ENCODE measurements around the gene TOLLIP.
"Not testable (repeated sequence)": the region's sequence is repeated elsewhere in the genome, so short reads cannot be mapped to it uniquely, and the experiment has no call there.

The TOLLIP gene

DNA sequence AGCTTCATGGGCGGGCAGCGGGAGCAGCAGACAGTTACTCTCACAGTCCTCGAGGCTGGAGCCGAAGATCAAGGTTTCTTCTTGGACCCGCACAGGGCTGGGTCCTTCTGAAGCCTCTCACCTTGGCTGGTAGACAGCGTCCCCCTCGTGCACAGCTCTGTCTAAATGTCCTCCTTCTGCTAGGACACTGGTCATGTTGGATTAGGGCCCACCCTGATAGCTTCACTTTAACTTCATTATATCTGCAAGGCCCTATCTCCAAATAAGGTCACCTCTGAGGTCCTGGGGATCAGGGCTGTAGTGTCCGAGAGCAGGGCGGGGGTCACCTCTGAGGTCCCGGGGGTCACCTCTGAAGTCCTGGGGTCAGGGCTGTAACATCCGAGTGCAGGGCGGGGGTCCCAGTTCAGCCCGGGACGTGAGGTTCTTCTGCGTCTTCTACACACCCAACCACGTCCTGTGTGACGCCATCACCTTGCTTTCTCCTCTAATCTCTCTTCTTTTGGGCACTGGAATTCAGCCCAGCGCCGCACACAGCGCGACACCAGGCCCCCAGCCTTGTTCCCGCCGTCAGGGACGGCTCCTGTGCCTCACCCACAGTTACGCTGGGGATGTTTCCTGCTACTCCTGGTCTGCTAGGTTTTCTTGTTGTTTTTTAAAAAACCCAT is 34.1 kb upstream of the TOLLIP start:
- DNase-seq (ENCODE audit: low read depth), result no peak

DNA sequence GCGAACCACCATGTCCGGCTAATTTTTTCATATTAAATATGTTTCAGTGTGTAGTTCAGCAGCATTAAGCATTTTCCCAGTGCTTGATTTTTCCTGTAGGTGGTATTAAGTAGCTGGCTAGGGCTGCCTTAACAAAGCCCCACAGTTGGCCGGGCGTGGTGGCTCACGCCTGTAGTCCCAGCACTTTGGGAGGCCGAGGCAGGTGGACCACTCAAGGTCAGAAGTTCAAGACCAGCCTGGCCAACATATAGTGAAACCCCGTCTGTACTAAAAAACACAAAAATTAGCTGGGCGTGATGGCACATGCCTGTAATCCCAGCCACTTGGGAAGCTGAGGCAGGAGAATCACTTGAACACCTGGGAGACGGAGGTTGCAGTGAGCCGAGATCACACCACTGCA is 33.5 kb upstream of the TOLLIP start:
- DNase-seq (ENCODE audit: low read depth), result no peak

DNA sequence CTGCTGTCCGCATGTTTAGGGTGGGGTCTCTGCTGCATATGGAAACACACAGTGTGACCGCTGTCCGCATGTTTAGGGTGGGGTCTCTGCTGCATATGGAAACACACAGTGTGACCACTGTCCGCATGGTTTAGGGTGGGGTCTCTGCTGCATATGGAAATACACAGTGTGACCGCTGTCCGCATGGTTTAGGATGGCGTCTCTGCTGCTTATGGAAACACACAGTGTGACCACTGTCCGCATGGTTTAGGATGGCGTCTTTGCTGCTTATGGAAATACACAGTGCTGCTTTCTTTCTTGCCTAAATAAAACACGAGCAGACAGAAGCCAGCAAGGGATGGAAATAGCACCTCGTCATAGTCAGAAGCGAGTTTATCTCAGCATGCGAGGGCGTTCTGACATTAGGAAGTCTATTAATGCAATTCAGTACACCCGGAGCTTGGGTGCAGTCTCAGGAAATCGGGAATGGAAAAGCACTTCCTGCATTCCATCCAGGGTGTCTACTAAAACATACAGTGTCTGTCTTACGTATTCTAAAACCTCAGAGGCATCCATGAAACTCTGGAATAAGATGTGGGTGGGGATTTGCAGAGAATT is 32.6 kb upstream of the TOLLIP start:
- no peak for DNase-seq (ENCODE audit: low read depth)

DNA sequence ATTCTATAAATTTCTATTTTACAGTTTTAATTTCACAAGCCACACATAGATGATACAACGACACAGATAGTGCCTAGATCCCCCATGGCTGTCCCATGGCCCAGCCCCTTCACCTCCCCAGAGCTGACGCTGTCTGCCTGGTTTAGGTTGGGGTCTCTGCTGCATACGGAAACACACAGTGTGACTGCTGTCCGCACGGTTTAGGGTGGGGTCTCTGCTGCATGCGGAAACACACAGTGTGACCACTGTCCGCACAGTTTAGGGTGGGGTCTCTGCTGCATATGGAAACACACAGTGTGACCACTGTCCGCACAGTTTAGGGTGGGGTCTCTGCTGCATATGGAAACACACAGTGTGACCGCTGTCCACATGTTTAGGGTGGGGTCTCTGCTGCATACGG is 31.8 kb upstream of the TOLLIP start:
- not testable (repeated sequence) for DNase-seq (ENCODE audit: low read depth)

DNA sequence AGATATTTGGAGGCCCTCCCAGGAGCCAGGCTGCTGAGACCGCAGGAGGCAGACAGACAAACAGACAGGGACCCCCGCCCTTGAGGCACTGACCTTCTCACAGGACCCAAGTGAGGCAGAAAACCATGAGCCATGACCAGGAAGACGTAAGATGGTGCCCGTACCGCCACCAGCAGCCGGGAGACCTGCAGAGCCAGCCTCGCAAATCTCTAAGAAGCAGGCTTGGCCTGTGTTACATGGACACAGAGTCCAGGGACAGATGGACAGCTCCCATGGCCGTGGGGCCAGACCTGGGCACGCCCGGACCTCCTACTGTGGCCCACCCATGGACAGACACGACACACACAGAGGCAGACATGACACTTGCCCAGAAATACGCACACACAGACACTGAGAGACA is 30.7 kb upstream of the TOLLIP start:
- no peak for DNase-seq (ENCODE audit: low read depth)

DNA sequence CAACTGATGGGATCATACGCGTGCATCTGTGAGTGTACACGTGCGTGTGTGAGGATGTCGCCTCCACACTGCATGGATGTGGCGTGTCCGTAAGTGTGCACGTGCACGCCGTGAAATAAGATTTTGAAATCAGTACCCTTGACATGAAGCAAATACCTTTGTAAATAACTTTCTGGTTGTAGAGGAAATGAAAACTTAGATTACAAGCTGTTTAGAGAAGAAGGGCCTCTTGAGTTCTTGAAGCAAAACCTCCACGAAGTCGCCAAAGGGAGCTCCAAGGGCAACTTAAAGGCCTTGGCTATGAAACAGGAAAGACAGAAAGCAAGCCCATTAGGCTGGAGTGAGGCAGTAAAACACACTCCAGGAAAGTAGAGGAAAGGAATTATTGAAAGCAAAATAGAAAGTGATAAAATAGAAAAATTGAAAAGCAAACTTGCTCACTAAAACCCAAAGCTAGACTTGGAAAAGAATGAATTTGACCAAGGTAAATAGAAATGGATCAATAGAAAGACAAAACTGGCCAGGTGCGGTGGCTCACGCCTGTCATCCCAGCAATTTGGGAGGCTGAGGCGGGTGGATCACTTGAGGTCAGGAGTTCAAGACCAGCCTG is 29.7 kb upstream of the TOLLIP start:
- no peak for DNase-seq (ENCODE audit: low read depth)

DNA sequence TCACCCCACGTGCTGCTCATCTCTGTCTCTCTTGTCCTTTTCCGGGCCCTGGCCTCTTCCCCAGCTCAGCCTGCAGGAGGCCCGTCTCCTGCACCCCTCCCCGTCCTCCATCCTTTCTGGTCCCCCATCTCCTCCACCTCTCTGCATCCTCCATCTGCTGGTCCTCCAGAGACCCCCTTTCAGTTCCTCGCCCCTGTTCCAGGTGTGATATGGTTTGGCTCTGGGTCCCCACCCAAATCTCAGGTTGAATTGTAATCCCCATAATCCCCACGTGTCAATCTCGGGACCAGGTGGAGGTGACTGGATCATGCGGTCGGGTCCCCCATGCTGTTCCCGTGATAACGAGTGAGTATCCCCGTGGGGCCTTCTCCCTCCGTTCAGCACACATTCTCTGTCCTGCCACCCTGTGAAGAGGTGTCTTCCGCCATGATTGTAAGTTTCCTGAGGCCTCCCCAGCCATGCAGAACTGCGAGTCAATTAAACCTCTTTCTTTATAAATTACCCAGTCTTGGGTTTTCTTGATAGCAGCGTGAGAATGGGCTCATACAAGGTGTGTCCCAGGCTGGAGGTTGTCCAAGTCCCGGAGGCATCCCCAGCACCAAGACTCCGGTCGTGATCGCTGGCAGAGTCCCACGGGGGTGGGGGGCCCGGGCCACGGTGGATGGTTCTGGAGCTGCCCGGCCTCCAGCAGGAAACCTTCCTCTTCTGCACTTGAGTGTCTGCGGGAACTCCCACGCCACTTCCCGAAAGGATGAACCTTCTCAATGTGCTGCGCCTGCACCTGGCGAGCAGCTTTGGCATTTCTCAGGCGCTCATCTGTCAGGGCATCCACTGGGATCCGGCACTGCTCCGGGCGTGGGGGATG is 29.0 kb upstream of the TOLLIP start:
- no peak for DNase-seq (ENCODE audit: low read depth)

DNA sequence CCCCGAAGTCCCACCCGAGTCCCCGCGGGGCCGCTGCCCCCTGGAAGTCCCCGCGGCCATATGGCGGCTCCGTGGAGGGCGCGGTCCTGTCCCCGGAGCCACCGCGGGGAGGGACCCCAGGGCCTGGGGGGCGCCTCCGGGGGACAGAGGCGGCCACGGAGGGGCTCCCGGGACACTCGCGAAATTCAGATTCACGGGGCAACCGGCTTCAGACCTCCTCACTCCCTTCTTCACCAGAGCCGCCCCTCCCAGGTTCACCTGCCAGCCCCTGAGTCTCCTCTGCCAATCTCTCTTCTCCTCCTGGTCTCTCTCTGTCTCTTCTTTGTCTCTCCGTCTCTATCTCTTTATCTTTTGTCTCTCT is 28.2 kb upstream of the TOLLIP start:
- no peak for DNase-seq (ENCODE audit: low read depth)

DNA sequence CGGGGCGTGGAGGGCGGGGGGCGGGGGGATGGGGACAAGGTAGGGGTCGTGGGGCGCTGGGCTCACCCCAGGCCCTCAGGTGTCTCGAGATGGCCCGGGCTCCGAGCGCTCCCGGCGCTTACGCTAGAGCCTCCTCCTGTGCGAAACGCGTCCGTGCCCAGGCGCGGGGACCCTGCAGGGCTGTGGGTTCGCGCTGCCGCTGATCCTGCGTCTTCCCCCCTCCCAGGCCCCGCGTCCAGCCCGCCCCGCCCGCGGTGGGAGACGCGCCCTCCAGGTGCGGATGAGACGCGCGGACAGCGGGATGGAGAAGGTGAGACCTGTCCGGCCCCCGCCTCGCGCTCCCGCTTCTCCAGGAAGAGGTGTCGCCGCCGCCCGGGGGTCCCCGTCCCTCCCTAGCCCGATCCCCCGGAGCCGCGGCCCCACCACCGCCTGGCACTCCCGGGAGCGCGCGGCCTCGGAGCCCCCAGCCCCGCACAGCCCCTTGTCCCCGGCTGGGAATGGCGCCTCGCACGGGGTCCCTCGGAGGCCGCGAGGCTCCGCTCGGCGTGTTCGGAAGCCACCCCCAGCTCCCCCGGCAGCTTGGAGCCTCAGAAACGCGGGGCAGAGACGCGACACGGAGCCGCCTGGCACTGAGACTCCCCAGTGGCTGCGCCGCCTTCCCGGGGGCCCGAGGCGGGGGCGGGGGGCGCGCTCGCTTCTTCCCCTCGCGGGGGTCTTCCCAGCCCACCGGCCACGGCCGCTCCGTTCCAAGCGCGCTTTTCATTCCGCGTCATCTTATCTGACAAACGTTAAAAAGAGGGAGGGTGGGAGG is 27.6 kb upstream of the TOLLIP start:
- DNase-seq (ENCODE audit: low read depth), result peak; percentile 18

DNA sequence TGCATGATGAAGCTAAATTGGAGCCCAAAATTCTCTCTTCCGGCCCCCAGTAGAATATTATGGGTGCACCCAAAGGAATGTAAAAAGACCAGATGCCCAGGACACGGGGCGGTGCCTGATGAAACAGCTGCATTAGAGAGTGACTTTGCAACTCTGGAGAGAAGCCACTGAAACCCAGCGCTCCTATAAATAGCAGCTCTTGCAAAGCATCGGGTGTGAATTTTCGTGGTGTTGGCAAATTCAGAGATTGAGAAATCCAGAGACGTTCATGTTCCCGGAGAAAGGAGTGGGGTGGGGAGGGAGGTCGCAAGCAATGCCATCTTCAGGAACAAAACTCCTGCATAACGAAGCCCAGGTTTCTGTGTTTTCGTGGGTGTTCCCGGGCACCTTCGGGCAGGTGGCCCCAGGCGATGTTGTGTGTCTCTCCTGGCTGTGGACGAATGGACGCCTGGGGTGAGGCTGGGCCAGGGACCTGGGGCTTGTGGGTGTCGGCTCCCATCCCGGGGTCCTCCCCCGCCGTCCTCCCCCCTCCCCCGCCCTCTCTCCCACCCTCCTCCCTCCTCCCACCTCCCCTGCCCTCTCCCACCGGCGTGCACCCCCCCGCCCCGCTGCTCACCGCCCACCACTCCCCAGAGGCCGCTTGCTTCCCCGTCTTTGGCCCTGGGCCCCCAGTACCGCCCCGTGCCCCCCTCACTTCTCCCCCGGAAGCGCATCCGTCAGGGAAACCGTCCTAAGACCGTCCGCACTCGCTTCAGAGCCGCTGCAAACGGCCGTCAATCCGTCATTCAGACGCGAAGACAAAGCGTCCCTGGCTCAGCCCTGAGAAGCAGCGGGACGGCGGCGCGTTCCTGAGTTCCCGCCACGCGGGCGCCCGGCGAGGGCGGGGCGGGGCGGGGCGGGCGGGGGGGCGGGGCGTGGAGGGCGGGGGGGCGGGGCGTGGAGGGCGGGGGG is 26.7 kb upstream of the TOLLIP start:
- DNase-seq (ENCODE audit: low read depth), result peak; percentile 42

DNA sequence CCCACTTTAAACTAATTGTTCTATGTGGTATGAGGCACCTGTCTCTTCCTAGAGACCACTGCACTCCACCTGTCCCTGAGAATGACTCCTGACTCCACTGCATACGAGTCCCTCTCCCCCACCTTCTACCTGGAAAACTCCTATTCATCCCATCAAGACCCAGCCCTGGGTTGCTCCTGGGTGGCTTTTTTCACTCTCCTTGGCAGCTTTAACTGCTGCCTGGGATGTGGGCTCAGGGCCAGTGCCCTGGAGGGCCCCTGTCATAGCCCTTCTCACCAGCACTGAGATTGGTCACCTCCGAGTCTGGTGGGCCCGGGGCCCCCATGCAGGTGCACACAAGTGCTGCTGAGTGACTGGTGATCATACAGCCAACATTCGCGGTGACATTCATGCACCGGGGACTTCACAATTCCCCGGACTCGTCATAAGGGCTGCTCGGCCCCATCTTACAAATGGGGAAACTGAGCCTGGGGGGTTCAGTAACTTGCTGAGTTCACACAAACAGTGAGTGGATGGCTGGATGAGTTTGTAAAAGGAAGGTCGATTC is 25.9 kb upstream of the TOLLIP start:
- no peak for DNase-seq (ENCODE audit: low read depth)

DNA sequence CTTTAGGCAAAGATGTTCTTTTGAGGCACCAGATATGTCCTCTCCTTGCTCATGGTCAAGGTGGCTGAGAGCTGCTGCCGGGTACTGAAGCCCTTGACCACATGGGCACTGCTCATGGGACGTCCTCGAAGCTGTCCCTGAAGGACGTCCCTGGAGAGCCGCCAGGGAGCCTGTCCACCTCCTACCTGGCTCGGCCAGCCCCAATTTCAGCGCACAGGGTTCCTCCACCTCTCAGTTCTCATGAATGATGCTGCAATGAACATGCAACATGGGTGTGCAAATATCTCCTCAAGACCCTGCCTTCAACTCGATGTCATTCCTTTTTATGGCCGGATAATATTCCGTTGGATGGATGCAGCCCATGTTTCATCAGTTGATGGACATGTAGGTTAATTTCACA is 24.4 kb upstream of the TOLLIP start:
- no peak for DNase-seq (ENCODE audit: low read depth)

DNA sequence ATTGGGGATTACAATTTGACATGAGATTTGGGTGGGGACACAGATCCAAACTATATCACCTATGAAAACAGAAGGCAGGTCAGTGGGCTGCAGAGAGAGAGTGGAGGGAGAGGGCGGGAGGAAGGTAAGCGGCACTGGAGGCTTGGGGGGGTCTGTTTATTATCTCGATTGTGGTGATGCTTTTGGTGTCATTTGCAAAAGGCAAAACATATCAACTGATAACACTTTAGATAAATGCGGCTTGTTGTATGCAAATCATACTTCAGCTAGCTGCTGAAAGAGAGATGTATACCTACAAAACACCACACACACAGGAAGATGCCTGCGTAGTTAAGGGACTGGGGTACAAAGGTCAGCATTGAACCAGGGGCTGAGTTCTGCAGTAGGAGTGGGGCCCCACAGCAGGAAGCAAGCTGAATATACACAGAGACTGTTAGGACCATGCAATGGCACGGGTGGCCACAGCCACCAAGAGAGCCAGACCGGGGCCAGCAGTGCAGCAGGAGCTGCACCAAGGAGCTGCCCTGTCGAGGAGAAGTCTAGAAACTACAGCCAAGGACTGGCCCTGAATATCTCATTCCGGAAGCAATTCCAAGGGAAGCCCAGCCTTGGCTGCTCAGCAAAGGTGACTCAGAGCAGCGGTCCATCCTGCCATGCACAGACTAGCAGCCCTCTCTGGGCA is 23.8 kb upstream of the TOLLIP start:
- DNase-seq (ENCODE audit: low read depth), result no peak

DNA sequence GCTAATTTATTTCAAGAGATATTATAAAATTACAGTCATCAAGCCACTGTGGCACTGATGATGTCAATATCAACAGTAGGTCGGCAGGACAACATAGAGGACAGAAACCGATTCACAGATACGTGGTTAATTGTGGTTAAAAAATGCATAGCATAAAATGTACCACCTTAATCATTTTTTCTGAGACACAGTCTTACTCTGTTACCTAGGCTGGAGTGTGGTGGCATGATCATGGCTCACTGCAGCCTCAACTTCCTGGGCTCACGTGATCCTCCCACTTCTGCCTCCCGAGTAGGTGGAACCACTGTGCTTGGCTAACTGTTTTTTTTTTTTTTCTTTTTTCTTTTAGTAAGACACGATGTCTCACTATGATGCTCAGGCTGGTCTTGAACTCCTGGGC is 21.0 kb upstream of the TOLLIP start:
- DNase-seq (ENCODE audit: low read depth), result no peak

DNA sequence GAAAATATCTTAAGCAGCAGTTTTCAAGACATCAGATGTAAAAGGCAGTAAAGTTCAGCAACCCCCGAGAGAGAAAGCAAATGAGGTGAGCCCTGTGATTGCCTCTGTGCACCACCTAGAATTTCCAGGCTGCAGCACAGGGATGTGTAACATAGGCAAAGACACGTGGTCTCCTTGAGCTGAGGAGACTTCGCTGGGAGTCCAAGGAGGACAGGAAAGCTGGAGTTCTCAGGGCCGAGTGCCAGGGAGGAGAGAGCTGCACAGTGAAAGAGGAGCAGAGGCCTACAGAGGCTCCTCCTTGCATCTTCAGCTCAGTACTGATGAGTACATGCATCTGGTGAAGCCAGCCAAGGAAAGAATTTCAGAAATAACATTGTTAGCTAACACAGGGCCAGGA is 17.6 kb upstream of the TOLLIP start:
- no peak for DNase-seq (ENCODE audit: low read depth)

DNA sequence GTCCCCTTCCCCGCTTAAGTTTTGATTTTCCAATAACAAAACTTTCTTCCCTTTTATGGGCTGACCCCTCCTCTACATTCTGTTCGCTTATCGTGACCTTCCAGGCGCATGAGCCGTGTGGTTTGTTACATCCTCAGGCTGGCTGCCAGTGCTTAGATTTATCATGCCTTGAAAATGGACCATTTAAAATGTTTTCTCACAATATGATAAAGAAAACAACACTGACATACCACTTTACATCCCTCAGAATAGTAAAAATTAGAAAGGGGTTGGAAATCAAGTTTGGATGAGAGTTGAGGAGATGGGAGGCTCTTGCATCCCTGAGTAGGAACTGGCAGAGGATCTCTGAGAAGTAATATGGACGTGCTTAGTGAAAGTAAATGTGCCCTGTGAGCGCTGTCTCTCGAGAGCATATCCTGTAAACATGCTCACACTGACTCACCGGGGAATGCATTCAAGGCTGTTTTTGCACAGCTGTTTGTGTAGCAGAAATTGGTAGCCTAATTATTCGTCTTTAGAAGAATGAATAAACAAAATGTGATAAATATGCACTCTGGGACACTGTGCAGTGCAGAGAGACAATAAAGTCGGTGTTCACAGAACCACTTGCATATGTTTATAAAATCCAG is 17.1 kb upstream of the TOLLIP start:
- no peak for DNase-seq (ENCODE audit: low read depth)

DNA sequence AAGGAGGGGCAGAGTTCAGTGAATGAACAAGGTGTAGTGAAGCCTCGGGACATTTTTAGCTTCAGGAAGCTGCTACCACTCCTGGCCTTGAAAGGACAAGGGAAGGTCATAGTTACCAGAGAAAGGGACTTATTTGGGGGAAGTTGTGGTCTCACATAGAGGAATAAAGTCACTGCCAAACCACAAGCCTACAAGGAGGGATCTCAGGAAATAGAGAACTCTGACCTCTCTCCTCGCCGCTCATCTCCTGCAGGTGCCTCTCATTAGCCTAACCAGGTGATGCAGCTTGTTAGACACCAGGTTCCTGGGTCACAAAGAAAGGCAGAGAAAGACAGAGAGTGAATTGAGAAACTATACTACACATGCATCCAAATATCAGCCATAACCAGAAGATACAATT is 14.3 kb upstream of the TOLLIP start:
- DNase-seq (ENCODE audit: low read depth), result no peak

DNA sequence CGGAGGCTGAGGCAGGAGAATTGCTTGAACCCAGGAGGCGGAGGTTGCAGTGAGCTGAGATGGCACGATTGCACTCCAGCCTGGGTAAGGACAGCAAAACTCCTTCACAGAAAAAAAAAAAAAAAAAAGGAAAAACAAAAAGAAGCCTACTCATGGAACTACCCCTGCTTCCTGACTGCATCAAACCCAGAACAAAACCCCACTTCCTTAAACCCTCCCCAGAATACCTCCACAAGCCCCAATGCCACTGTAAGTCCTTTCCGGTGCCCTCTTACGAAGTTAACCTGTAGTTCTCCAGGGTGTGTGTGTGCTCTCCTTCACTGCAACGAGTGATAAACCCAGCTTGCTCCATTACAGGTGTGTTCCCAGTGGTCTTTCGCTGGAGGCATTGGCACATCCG is 8.6 kb upstream of the TOLLIP start:
- DNase-seq (ENCODE audit: low read depth), result no peak

DNA sequence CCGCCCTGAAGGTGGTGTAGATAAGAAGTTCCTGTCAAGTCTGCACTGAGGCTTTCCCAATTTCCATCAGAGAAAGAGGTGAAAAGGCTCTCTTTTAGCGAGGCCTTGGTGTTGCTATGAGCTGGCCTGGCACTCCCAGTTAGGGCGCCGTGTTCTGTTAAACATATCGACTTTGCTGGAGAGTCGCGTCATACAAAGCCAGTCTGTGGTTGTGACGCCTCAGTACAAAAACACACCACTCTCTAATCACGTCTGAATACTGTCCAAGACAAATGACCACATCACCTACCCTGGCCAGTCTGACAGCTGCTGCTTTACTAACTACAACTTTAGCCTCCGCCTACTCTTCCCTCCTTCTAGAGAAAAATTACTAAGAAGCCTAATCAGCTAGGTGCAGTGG is 8.0 kb upstream of the TOLLIP start:
- no peak for DNase-seq (ENCODE audit: low read depth)

Data from activated T-cell treated with anti-CD3 and anti-CD28 coated beads for 48 hours (primary cell).